Ishikawa (cell line): ENCODE measurements around the gene AICDA.

Experiments
- CEBPB ChIP-seq: IDR thresholded peaks from 2 replicates; pipeline ENCODE4 v1.6.1; 2012
- CREB1 ChIP-seq: IDR thresholded peaks from 2 replicates; pipeline ENCODE4 v1.6.1; 2012; ENCODE audit warnings: low read depth
- EGR1 ChIP-seq: IDR thresholded peaks from 2 replicates; pipeline ENCODE4 v1.6.1; 2012
- EP300 ChIP-seq: IDR thresholded peaks from 2 replicates; pipeline ENCODE4 v1.6.1; 2012; ENCODE audit warnings: borderline replicate concordance
- FOXM1 ChIP-seq: IDR thresholded peaks from 2 replicates; pipeline ENCODE4 v1.6.1; 2012; ENCODE audit warnings: low read depth, borderline replicate concordance
- NFIC ChIP-seq: IDR thresholded peaks from 2 replicates; pipeline ENCODE4 v1.6.1; 2012
- RAD21 ChIP-seq: IDR thresholded peaks from 2 replicates; pipeline ENCODE4 v1.6.1; 2012; ENCODE audit warnings: low read depth
- TAF1 ChIP-seq: IDR thresholded peaks from 2 replicates; pipeline ENCODE4 v1.6.1; 2012; ENCODE audit warnings: low read depth, mild to moderate bottlenecking
- TCF12 ChIP-seq: IDR thresholded peaks from 2 replicates; pipeline ENCODE4 v1.6.1; 2012; ENCODE audit warnings: low read depth
- TEAD4 ChIP-seq: IDR thresholded peaks from 2 replicates; pipeline ENCODE4 v1.6.1; 2012
- USF1 ChIP-seq: IDR thresholded peaks from 2 replicates; pipeline ENCODE4 v1.6.1; 2012
- YY1 ChIP-seq: IDR thresholded peaks from 2 replicates; pipeline ENCODE4 v1.6.1; 2012; ENCODE audit warnings: low read depth
- ZBTB7A ChIP-seq: IDR thresholded peaks from 2 replicates; pipeline ENCODE4 v1.6.1; 2012; ENCODE audit warnings: low read depth
- TF ChIP-seq, protein P1 (sequence below): IDR thresholded peaks from 2 replicates; pipeline ENCODE4 v1.6.1; 2012; ENCODE audit warnings: low read depth, mild to moderate bottlenecking
- TF ChIP-seq, protein P2 (sequence below): IDR thresholded peaks from 2 replicates; pipeline ENCODE4 v1.6.1; 2012

AICDA gene

DNA sequence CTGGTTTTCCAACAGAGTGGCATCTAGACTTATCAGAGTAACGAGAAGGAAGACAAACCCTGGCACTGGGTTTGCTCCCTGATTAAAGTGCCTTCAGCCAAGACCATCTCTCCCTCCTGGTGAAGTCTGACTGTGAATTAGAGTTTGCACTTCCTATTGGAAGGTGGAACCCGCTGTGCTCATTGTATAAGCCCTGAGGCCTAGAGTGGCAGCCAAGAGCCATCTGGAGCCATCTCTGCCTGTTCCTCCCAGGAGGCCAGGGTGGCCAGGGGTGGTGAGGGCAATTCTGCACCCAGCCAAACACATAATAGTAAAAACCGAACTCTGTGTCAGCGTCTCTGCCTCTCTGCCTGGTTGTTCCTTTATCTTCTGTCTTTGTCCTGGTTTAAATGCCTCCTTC is 25.0 kb upstream of the AICDA start:
- TF ChIP-seq TEAD4 (no peak), YY1 (no peak), TCF12 (no peak), TAF1 (no peak), EP300 (no peak), CEBPB (no peak), FOXM1 (no peak), RAD21 (no peak), ZBTB7A (no peak), USF1 (no peak), NFIC (no peak)
- TF ChIP-seq, protein P1, sequence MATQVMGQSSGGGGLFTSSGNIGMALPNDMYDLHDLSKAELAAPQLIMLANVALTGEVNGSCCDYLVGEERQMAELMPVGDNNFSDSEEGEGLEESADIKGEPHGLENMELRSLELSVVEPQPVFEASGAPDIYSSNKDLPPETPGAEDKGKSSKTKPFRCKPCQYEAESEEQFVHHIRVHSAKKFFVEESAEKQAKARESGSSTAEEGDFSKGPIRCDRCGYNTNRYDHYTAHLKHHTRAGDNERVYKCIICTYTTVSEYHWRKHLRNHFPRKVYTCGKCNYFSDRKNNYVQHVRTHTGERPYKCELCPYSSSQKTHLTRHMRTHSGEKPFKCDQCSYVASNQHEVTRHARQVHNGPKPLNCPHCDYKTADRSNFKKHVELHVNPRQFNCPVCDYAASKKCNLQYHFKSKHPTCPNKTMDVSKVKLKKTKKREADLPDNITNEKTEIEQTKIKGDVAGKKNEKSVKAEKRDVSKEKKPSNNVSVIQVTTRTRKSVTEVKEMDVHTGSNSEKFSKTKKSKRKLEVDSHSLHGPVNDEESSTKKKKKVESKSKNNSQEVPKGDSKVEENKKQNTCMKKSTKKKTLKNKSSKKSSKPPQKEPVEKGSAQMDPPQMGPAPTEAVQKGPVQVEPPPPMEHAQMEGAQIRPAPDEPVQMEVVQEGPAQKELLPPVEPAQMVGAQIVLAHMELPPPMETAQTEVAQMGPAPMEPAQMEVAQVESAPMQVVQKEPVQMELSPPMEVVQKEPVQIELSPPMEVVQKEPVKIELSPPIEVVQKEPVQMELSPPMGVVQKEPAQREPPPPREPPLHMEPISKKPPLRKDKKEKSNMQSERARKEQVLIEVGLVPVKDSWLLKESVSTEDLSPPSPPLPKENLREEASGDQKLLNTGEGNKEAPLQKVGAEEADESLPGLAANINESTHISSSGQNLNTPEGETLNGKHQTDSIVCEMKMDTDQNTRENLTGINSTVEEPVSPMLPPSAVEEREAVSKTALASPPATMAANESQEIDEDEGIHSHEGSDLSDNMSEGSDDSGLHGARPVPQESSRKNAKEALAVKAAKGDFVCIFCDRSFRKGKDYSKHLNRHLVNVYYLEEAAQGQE, result no peak

DNA sequence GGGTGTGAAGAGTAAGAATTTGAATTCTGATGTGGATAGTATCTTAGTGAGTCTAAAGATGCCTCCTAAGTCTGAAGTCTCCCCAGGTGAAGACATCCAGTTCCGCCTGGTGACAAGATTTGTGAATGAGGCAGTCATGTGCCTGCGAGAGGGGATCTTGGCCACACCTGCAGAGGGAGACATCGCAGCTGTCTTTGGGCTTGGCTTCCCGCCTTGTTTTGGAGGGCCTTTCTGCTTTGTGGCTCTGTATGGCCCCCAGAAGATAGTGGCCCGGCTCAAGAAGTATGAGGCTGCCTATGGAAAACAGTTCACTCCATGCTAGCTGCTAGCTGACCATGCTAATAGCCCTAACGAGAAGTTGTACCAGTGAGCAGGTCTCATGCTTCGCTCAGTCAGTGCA is 24.6 kb upstream of the AICDA start:
- TF ChIP-seq NFIC (no peak), TEAD4 (no peak), EGR1 (no peak), USF1 (no peak), RAD21 (no peak), FOXM1 (no peak), ZBTB7A (no peak), EP300 (no peak), TAF1 (no peak), CEBPB (no peak), CREB1 (no peak), TCF12 (no peak)
- TF ChIP-seq, protein P2, sequence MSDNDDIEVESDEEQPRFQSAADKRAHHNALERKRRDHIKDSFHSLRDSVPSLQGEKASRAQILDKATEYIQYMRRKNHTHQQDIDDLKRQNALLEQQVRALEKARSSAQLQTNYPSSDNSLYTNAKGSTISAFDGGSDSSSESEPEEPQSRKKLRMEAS, result no peak
- TF ChIP-seq, protein P1, result no peak

- TF ChIP-seq USF1 (no peak), ZBTB7A (no peak), TEAD4 (no peak), TCF12 (no peak), FOXM1 (no peak), CEBPB (no peak)
Measured at GRCh38 chr12:8636581-8636980, 23.9 kb upstream of the AICDA start.

DNA sequence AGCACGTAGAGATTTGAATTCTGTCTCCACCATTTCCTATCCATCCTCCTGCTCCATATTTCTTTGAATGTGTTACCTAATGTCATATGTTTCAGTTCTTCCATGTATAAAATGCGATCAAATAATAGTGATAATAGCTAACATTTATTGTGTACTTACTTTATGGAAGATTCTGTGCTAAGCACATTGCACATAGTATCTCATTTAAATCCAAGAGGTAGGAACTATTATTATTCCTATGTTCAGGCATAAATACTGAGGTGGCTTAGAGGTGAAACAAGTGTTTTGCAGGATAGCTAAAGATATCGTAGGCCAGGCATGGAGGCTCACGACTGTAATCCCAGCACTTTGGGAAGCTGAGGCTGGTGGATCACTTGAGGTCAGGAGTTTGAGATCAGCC is 17.5 kb upstream of the AICDA start:
- TF ChIP-seq TCF12 (no peak), CEBPB (no peak), EGR1 (no peak), YY1 (no peak), RAD21 (no peak), TEAD4 (no peak), NFIC (no peak), FOXM1 (no peak), CREB1 (no peak), ZBTB7A (no peak), TAF1 (no peak), USF1 (no peak), EP300 (no peak)
- TF ChIP-seq, protein P1, result no peak
- TF ChIP-seq, protein P2, result no peak
